ENCODE data around the gene RYR2. TPM values are rescaled to one million over a fixed set of nuclear protein-coding genes. Genes with fewer than 3 reads are reported as not detected.

RYR2 gene
- total RNA-seq, 3 donors from 2014 or later, result 0.16 to 0.59 (median 0.33) TPM

GRCh38 chr1:237788069-237788468 lies 746.1 kb downstream of the RYR2 start:
- no peaks in the 10 kb centered on the region for H3K9me3 ChIP-seq
- no peak overlapping the region for H3K4me3 ChIP-seq
- H3K4me1 ChIP-seq, result no peaks in the 10 kb centered on the region
- no peaks in the 10 kb centered on the region for H3K36me3 ChIP-seq
- TF ChIP-seq POLR2A (IDR thresholded peaks at IDR 0.05), result no peak
- no peak for TF ChIP-seq POLR2AphosphoS5 (IDR thresholded peaks at IDR 0.05)
- TF ChIP-seq CTCF (IDR thresholded peaks at IDR 0.05), result no peak
- DNase-seq (ENCODE audit: low spot score in 2 of 2), result no peak
- intact Hi-C loops (cut with DNase I; ENCODE audit: low total_unique reads), result no loop called here
- no peak overlapping the region for H3K27ac ChIP-seq
- no peaks in the 10 kb centered on the region for H3K27me3 ChIP-seq

GRCh38 chr1:237789619-237790018 lies 747.6 kb downstream of the RYR2 start:
- H3K27ac ChIP-seq, result no peak overlapping the region
- H3K4me3 ChIP-seq, result no peak overlapping the region
- no peak for DNase-seq (ENCODE audit: low spot score in 2 of 2)
- intact Hi-C loops (cut with DNase I; ENCODE audit: low total_unique reads), result no loop called here
- no peak for TF ChIP-seq POLR2AphosphoS5 (IDR thresholded peaks at IDR 0.05)
- TF ChIP-seq CTCF (IDR thresholded peaks at IDR 0.05), result no peak
- TF ChIP-seq POLR2A (IDR thresholded peaks at IDR 0.05), result no peak
- H3K4me1 ChIP-seq, result no peaks in the 10 kb centered on the region
- no peaks in the 10 kb centered on the region for H3K36me3 ChIP-seq
- H3K9me3 ChIP-seq, result no peaks in the 10 kb centered on the region
- no peaks in the 10 kb centered on the region for H3K27me3 ChIP-seq

- DNase-seq (ENCODE audit: low spot score in 2 of 2), result no peak
- Histone ChIP-seq H3K4me1 (no peaks in the 10 kb centered on the region), H3K4me3 (no peak overlapping the region), H3K27ac (no peak overlapping the region), H3K36me3 (no peaks in the 10 kb centered on the region), H3K27me3 (no peaks in the 10 kb centered on the region), H3K9me3 (no peaks in the 10 kb centered on the region)
- intact Hi-C loops (cut with DNase I; ENCODE audit: low total_unique reads), result no loop called here
- no peak for TF ChIP-seq CTCF (IDR thresholded peaks at IDR 0.05)
- TF ChIP-seq POLR2AphosphoS5 (IDR thresholded peaks at IDR 0.05), result no peak
- TF ChIP-seq POLR2A (IDR thresholded peaks at IDR 0.05), result no peak
These were observed 749.6 kb downstream of the RYR2 start for GRCh38 chr1:237791592-237791991.

- Histone ChIP-seq H3K27ac (no peak overlapping the region), H3K4me1 (no peaks in the 10 kb centered on the region), H3K9me3 (no peaks in the 10 kb centered on the region), H3K27me3 (no peaks in the 10 kb centered on the region), H3K4me3 (no peak overlapping the region), H3K36me3 (no peaks in the 10 kb centered on the region)
- no peak for DNase-seq (ENCODE audit: low spot score in 2 of 2)
- intact Hi-C loops (cut with DNase I; ENCODE audit: low total_unique reads), result no loop called here
- no peak for TF ChIP-seq CTCF (IDR thresholded peaks at IDR 0.05)
- no peak for TF ChIP-seq POLR2A (IDR thresholded peaks at IDR 0.05)
- no peak for TF ChIP-seq POLR2AphosphoS5 (IDR thresholded peaks at IDR 0.05)
These were observed 750.2 kb downstream of the RYR2 start for GRCh38 chr1:237792149-237792548.

- intact Hi-C loops (cut with DNase I; ENCODE audit: low total_unique reads), result no loop called here
- DNase-seq (ENCODE audit: low spot score in 2 of 2), result no peak
These were observed 750.7 kb downstream of the RYR2 start for GRCh38 chr1:237792726-237793125.

More at GRCh38 chr1:237792726-237793125, 750.7 kb downstream of the RYR2 start:
- Histone ChIP-seq H3K36me3 (no peaks in the 10 kb centered on the region), H3K4me3 (no peak overlapping the region), H3K27ac (no peak overlapping the region), H3K27me3 (no peaks in the 10 kb centered on the region), H3K4me1 (no peaks in the 10 kb centered on the region), H3K9me3 (no peaks in the 10 kb centered on the region)
- TF ChIP-seq POLR2A (IDR thresholded peaks at IDR 0.05) (no peak), CTCF (IDR thresholded peaks at IDR 0.05) (no peak), POLR2AphosphoS5 (IDR thresholded peaks at IDR 0.05) (no peak)

Data from breast epithelium (tissue), 4 donors.